CD4-positive, alpha-beta T cell treated with Interleukin-12 subunit alpha and Interleukin-12 subunit beta, for 1 hour (primary cell): ENCODE measurements around the gene CAMTA1.

Source experiments
- DNase-seq: peaks from one replicate; pipeline ENCODE4 v3.0.0-alpha.2; 2020

Gene CAMTA1

GRCh38 chr1:7475691-7476090, 690.4 kb downstream of the CAMTA1 start:
- DNase-seq, result no peak

GRCh38 chr1:7476402-7476801, 691.1 kb downstream of the CAMTA1 start:
- no peak for DNase-seq

- DNase-seq, result no peak
Observed at GRCh38 chr1:7476861-7477547, 691.8 kb downstream of the CAMTA1 start.

GRCh38 chr1:7477593-7477992, 692.3 kb downstream of the CAMTA1 start:
- DNase-seq, result no peak

GRCh38 chr1:7478142-7478790, 693.0 kb downstream of the CAMTA1 start:
- DNase-seq, result no peak

GRCh38 chr1:7478809-7479499, 693.7 kb downstream of the CAMTA1 start:
- DNase-seq, result no peak

- no peak for DNase-seq
Observed at GRCh38 chr1:7479571-7479970, 694.3 kb downstream of the CAMTA1 start.

- no peak for DNase-seq
Observed at GRCh38 chr1:7481194-7481593, 695.9 kb downstream of the CAMTA1 start.

GRCh38 chr1:7482077-7482476, 696.8 kb downstream of the CAMTA1 start:
- DNase-seq, result no peak

- DNase-seq, result no peak
Observed at GRCh38 chr1:7482772-7483495, 697.7 kb downstream of the CAMTA1 start.

GRCh38 chr1:7483634-7484383, 698.6 kb downstream of the CAMTA1 start:
- DNase-seq, result no peak

- DNase-seq, result no peak
Observed at GRCh38 chr1:7485086-7485780, 700.0 kb downstream of the CAMTA1 start.

- no peak for DNase-seq
Observed at GRCh38 chr1:7485826-7486225, 700.6 kb downstream of the CAMTA1 start.

- no peak for DNase-seq
Observed at GRCh38 chr1:7487766-7488474, 702.7 kb downstream of the CAMTA1 start.

- DNase-seq, result no peak
Observed at GRCh38 chr1:7488475-7488842, 703.2 kb downstream of the CAMTA1 start.

GRCh38 chr1:7489586-7489985, 704.3 kb downstream of the CAMTA1 start:
- no peak for DNase-seq

- DNase-seq, result no peak
Observed at GRCh38 chr1:7490576-7490975, 705.3 kb downstream of the CAMTA1 start.

- DNase-seq, result no peak
Observed at GRCh38 chr1:7491109-7491817, 706.0 kb downstream of the CAMTA1 start.

GRCh38 chr1:7491818-7492173, 706.5 kb downstream of the CAMTA1 start:
- no peak for DNase-seq

GRCh38 chr1:7493711-7494454, 708.6 kb downstream of the CAMTA1 start:
- no peak for DNase-seq
